Mucosa of stomach (tissue), 1 donor: Measurements from ENCODE around the gene DNAJB11.

Experiments
- H3K27me3 ChIP-seq: one replicate; pipeline ENCODE4 v1.7.0; 2013; ENCODE audit warnings: mild to moderate bottlenecking, low read length; ENCODE audit not compliant: control insufficient read depth, insufficient read depth
- H3K36me3 ChIP-seq: one replicate; pipeline ENCODE4 v1.7.0; 2013; ENCODE audit warnings: low read length; ENCODE audit not compliant: control insufficient read depth, insufficient read depth
- H3K4me1 ChIP-seq: one replicate; pipeline ENCODE4 v1.7.0; 2013; ENCODE audit warnings: mild to moderate bottlenecking, low read length; ENCODE audit not compliant: control insufficient read depth, insufficient read depth
- H3K4me3 ChIP-seq: one replicate; pipeline ENCODE4 v1.7.0; 2013; ENCODE audit warnings: low read length
- H3K9ac ChIP-seq: one replicate; pipeline ENCODE4 v1.7.0; 2013; ENCODE audit warnings: mild to moderate bottlenecking, low read length, moderate library complexity
- H3K9me3 ChIP-seq: one replicate; pipeline ENCODE4 v1.7.0; 2013; ENCODE audit warnings: mild to moderate bottlenecking, low read length, moderate library complexity; ENCODE audit not compliant: control insufficient read depth
- donor health status: Pancreatic carcinoma.

Gene DNAJB11

GRCh38 chr3:186600896-186601295, 30.4 kb downstream of the DNAJB11 start:
- no peaks in the 10 kb centered on the region for H3K36me3 ChIP-seq
- H3K4me3 ChIP-seq = no peak overlapping the region
- no peak overlapping the region for H3K9ac ChIP-seq
- no peaks in the 10 kb centered on the region for H3K9me3 ChIP-seq
- no peaks in the 10 kb centered on the region for H3K27me3 ChIP-seq
- H3K4me1 ChIP-seq = peaks cover 23% of the 10 kb centered on the region

- no peaks in the 10 kb centered on the region for H3K36me3 ChIP-seq
- H3K9ac ChIP-seq = no peak overlapping the region
- no peak overlapping the region for H3K4me3 ChIP-seq
- no peaks in the 10 kb centered on the region for H3K9me3 ChIP-seq
- peaks cover 26% of the 10 kb centered on the region for H3K4me1 ChIP-seq
- H3K27me3 ChIP-seq = no peaks in the 10 kb centered on the region
Observed at GRCh38 chr3:186603159-186603558, 32.6 kb downstream of the DNAJB11 start.

GRCh38 chr3:186605078-186605477, 34.6 kb downstream of the DNAJB11 start:
- H3K4me3 ChIP-seq = no peak overlapping the region
- no peaks in the 10 kb centered on the region for H3K36me3 ChIP-seq
- H3K9me3 ChIP-seq = no peaks in the 10 kb centered on the region
- H3K9ac ChIP-seq = no peak overlapping the region
- H3K4me1 ChIP-seq = peaks cover 18% of the 10 kb centered on the region
- H3K27me3 ChIP-seq = no peaks in the 10 kb centered on the region

- Histone ChIP-seq H3K36me3 (no peaks in the 10 kb centered on the region), H3K9ac (no peak overlapping the region), H3K27me3 (no peaks in the 10 kb centered on the region), H3K9me3 (no peaks in the 10 kb centered on the region), H3K4me3 (no peak overlapping the region), H3K4me1 (peaks cover 18% of the 10 kb centered on the region)
Observed at GRCh38 chr3:186605561-186606545, 35.3 kb downstream of the DNAJB11 start.

- no peak overlapping the region for H3K9ac ChIP-seq
- H3K9me3 ChIP-seq = no peaks in the 10 kb centered on the region
Observed at GRCh38 chr3:186608624-186609215, 38.2 kb downstream of the DNAJB11 start.

GRCh38 chr3:186609247-186609868, 38.8 kb downstream of the DNAJB11 start:
- Histone ChIP-seq H3K9ac (no peak overlapping the region), H3K4me1 (peaks cover 18% of the 10 kb centered on the region), H3K9me3 (no peaks in the 10 kb centered on the region), H3K4me3 (no peak overlapping the region), H3K36me3 (no peaks in the 10 kb centered on the region), H3K27me3 (peaks cover 8% of the 10 kb centered on the region)

More at GRCh38 chr3:186608624-186609215, 38.2 kb downstream of the DNAJB11 start:
- Histone ChIP-seq H3K4me3 (no peak overlapping the region), H3K27me3 (peaks cover 7% of the 10 kb centered on the region), H3K36me3 (no peaks in the 10 kb centered on the region), H3K4me1 (peaks cover 18% of the 10 kb centered on the region)

- Histone ChIP-seq H3K4me1 (peaks cover 6% of the 10 kb centered on the region), H3K9ac (no peak overlapping the region), H3K9me3 (no peaks in the 10 kb centered on the region), H3K4me3 (no peak overlapping the region), H3K27me3 (peaks cover 12% of the 10 kb centered on the region), H3K36me3 (no peaks in the 10 kb centered on the region)
Observed at GRCh38 chr3:186612065-186612464, 41.5 kb downstream of the DNAJB11 start.

GRCh38 chr3:186612721-186613636, 42.5 kb downstream of the DNAJB11 start, which contains the start of gene AHSG:
TSS of gene AHSG (plus strand) at chr3:186613060. CDS start at chr3:186613142, 82 bp downstream.
- H3K36me3 ChIP-seq = no peaks in the 10 kb centered on the region
- H3K27me3 ChIP-seq = peaks cover 22% of the 10 kb centered on the region
- H3K4me3 ChIP-seq = no peak within 1 kb of the TSS
- peaks cover 10% of the 10 kb centered on the region for H3K4me1 ChIP-seq
- no peaks in the 10 kb centered on the region for H3K9me3 ChIP-seq
- H3K9ac ChIP-seq = no peak within 1 kb of the TSS

GRCh38 chr3:186613637-186614265, 43.2 kb downstream of the DNAJB11 start:
- H3K4me3 ChIP-seq = no peak overlapping the region
- peaks cover 10% of the 10 kb centered on the region for H3K4me1 ChIP-seq
- H3K9ac ChIP-seq = no peak overlapping the region

GRCh38 chr3:186614266-186614596, 43.7 kb downstream of the DNAJB11 start:
- H3K36me3 ChIP-seq = no peaks in the 10 kb centered on the region
- H3K4me1 ChIP-seq = peaks cover 10% of the 10 kb centered on the region
- no peaks in the 10 kb centered on the region for H3K9me3 ChIP-seq
- peaks cover 31% of the 10 kb centered on the region for H3K27me3 ChIP-seq
- H3K4me3 ChIP-seq = no peak overlapping the region
- no peak overlapping the region for H3K9ac ChIP-seq

More at GRCh38 chr3:186613637-186614265, 43.2 kb downstream of the DNAJB11 start:
- Histone ChIP-seq H3K36me3 (no peaks in the 10 kb centered on the region), H3K27me3 (peaks cover 29% of the 10 kb centered on the region), H3K9me3 (no peaks in the 10 kb centered on the region)
